ENCODE measurements around the gene ABCC2. TPM values are rescaled to one million over a fixed set of nuclear protein-coding genes. Genes with fewer than 3 reads are reported as not detected.
"Not testable (repeated sequence)": the region's sequence is repeated elsewhere in the genome, so short reads cannot be mapped to it uniquely, and the experiment has no call there.

The ABCC2 gene
- 10 to 100 TPM in 2 of 4 donors, 1 to 10 TPM in 2; 4.9 to 13.0 (median 10.5) TPM for polyA plus RNA-seq (ENCODE audit: insufficient read length in 4 of 4)

DNA sequence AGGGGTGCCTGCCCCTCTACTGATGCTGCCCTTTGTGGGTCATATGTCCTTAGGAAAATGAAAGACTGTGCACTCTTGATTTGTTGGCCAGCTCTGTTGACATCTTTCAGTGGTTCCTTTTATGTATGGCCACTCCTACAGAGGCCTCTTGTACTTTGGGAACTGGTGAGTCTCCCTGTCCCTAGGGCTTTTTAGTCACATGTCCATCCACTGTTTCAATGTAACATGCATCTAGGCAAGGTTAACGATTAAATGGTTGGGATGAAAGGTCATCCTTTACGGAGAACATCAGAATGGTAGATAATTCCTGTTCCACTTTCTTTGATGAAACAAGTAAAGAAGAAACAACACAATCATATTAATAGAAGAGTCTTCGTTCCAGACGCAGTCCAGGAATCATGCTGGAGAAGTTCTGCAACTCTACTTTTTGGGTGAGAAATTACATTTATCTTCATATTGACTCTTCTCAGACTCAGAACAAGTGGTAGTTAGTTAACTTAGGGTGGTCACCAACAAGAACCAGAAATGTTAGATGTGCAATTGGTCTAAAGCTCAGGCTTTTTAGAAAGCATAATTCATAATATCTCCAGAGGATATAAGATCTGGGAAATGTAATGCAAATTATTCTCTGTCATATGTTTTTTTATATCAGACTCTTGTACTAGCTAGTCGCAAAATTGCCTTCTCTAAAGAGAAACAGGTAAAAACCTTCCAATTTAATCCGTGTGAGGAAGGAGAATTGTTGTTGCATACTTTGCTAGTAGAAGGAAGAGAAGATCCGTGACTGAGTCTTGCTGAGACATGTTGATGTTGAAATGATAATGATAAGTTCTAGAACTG lies at the start of gene ABCC2:
Gene ABCC2, plus strand, starts transcription at position 194 of the 840 bp plus-strand sequence. Its CDS starts 205 bp downstream, at position 399.
- DNase-seq (ENCODE audit: low read depth in 4 of 4, low spot score in 2 of 4) = no peak

DNA sequence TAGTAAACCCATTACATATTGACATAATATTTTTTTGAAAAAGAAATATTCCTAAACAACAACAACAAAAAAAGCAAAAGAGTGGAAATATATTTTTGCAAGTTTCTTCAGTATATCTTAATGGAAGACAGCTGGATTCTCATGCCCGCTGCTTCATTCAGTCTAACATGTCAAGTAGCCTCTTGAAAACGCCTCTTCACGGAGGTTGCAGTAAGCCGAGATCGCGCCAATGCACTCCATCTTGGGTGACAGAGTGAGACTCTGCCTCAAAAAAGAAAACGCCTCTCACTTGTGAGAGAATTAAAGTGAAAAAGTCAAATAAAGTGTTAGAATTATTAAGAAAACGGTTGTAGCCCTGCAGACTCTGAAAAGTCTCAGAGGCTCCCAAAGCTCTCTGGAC lies 49.1 kb upstream of the ABCC2 start:
- DNase-seq (ENCODE audit: low read depth in 4 of 4, low spot score in 2 of 4) = no peak

DNA sequence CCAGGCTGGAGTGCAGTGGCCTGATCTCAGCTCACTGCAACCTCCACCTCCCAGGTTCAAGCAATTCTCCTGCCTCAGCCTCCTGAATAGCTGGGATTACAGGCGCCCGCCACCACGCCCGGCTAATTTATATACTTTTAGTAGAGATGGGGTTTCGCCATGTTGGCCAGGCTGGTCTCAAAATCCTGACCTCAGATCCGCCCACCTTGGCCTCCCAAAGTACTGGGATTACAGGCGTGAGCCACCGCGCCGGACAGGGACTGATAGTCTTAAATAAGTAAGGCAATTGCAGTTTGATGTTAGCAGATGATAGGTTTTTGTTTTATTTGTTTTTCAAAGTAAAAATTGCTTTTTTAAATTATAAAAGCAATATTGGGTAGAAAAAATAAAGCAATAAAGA lies 48.3 kb upstream of the ABCC2 start:
- not testable (repeated sequence) for DNase-seq (ENCODE audit: low read depth in 4 of 4, low spot score in 2 of 4)

DNA sequence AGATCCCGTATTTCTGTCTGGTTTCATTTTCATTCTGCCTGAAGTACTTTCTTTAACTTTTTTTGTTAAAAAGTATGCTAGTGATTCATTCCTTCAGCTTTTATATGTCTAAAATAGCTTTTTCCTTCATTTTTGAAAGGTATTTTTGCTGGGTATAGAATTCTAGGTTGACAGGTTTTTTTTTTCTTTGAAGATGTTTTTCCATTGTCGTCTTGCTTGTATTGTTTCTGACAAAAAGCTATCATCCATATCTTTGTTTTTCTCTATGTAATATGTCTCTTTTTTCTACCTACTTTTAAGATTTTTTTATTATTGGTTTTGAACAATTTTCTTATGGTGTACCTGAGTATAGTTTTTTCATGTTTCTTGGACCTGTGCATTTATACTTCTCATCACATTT lies 42.2 kb upstream of the ABCC2 start:
- no peak for DNase-seq (ENCODE audit: low read depth in 4 of 4, low spot score in 2 of 4)

DNA sequence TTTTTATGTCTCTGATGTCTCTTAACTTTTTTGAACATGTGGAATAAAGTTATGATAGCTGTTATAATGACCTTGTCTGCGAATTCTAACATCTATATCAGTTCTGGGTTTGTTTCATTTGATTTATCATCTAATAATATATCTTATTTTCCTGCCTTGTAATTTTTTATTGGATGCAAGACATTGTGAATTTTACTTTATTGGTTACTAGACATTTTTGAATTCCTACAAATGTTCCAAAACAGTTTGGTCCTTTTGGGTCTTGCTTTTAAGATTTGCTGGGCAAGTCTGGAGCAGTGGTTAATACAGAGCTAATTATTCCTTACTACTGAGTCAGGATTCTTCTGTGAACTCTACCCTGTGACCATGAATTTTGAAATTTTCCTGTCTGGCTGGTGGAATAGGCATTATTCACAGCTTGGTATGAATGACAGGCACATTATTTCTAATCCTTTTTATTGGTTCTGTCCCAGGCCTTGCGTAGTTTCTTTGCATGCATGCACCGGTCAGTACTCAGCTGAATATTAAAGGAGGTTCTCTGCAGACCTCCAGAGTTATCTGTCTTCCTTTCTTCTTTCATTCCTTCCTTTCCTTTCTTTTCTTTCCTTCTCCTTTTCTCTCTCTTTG lies 41.4 kb upstream of the ABCC2 start:
- DNase-seq (ENCODE audit: low read depth in 4 of 4, low spot score in 2 of 4) = no peak

DNA sequence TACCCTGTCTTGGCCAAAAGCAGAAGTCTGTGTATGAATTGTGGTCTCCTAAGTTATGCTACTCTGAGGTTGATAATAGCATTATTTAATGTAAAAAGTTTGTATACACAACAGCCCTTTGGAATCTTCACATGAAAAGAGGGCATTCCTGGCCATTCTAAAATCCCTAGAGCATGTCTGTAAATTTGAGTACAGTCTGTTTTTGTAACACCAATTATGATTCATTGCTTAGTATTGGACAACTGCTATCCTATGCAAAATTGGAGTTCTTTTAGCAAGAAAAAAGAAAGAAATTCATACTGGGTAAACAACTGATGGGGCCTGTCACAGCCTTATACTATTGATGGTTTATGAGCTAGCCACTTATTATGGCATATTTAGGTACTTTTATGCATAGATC lies 40.2 kb upstream of the ABCC2 start:
- no peak for DNase-seq (ENCODE audit: low read depth in 4 of 4, low spot score in 2 of 4)

DNA sequence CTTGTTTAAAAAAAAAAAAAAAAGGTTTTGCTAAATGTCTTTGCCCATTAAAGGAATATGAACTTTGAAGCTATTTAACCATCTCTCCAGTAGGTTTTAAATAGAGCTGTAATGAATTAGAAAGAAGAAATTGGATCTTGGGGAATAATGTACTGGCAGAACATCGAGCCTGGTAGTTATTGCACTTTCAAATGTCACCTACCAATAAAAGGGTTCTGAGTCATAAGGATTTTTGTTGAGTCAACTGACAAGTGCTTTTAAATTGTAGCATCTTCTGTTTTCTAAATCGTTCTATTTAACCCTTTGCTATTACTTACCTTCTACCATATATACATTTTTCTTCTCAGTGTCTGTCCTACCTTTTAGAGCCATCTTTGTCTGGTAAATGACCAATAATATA lies 39.7 kb upstream of the ABCC2 start:
- no peak for DNase-seq (ENCODE audit: low read depth in 4 of 4, low spot score in 2 of 4)

DNA sequence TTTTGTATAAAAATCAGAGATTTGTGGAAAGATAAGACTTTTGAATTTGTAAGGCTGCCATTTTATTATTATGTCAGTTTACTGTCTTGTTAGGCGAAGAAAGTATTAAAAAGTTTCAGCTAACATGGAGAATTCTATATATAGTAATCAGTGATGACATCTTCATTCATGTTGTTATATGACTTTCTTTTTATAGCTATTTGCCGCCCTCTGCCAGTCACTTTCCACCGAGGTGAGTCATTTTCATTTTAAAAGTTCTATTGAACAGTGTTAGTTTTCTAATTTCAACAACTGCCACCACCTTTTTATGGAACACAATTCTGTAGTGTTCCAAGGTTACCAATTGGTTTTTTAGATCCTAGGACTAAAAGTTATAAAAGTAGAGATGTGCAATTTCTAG lies 38.6 kb upstream of the ABCC2 start:
- no peak for DNase-seq (ENCODE audit: low read depth in 4 of 4, low spot score in 2 of 4)

DNA sequence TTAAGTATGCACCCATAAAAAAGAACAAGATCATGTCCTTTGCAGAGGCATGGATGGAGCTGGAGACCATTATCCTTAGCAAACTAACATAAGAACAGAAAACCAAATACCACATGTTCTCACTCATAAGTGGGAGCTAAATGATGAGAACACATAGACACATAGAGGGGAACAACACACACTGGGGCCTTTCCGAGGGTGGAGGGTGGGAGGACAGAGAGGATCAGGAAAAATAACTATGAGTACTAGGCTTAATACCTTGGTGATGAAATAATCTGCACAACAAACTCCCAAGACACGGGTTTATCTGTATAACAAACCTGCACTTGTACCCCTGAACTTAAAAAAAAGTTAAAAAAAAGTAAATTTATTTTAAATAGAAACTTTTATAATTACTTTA lies 36.3 kb upstream of the ABCC2 start:
- not testable (repeated sequence) for DNase-seq (ENCODE audit: low read depth in 4 of 4, low spot score in 2 of 4)

DNA sequence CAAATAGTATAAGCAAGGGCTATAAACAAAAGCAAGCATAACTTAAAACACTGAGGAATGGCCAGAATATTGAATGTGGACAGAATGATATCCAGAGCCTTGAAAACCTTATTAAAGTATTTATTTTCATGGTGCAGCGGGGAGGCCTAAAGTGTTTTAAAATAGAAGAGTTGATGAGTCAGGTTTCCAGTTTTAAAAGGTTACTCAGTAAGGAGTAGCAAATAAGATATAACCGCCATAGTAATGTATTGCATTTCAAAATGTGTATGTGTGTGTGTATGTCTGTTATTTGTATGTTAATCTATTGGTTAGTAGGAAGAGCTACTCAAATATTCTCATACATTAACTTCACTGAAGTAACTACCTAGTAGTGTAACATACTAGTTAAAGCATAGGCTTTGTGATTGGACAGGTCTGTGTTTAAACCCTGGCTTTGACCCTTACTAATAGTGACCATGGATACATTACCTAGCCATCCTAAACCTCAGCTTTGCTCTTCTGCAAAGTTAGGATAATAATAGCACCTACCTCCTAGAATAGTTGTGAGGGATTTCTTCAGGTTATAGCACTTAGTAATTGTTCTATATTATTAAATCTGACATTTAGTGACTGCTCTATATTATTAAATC lies 33.5 kb upstream of the ABCC2 start:
- DNase-seq (ENCODE audit: low read depth in 4 of 4, low spot score in 2 of 4) = no peak

DNA sequence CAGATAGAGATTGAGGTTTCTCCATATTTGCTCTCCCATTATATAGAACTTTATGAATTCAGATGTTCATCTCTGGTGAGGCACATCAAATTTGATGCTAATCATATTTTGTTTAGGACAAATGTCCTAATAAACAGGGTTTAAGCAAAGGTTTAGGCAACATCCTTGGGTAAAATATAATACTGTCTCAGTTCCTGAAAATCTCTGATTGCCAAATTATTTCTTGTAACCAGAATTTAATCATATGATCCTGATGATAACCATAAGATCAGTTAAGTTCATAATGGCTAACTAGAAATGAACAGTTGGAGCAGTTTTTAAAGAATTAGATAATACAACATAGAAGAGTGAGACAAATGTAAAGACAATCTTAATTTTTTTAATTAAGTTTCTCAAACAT lies 31.8 kb upstream of the ABCC2 start:
- DNase-seq (ENCODE audit: low read depth in 4 of 4, low spot score in 2 of 4) = no peak

DNA sequence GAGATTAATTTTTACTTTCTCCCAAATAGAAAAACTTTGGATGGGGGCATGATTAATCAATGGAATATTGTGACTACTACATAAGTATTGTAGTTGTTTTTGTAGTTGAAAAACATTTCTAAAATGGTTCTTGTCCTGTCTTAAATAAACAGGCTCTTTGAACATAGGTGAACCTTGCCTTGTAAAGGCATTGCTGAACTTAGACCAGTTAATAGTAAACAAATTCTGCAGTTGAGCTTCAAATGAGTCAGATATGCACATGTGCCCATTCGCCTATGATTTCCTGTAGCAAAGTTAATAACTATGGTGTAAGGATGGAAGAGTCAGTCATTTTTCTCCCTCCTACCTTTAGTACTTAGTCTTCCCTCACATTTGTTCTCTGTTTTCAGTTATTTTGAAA lies 27.8 kb upstream of the ABCC2 start:
- no peak for DNase-seq (ENCODE audit: low read depth in 4 of 4, low spot score in 2 of 4)

DNA sequence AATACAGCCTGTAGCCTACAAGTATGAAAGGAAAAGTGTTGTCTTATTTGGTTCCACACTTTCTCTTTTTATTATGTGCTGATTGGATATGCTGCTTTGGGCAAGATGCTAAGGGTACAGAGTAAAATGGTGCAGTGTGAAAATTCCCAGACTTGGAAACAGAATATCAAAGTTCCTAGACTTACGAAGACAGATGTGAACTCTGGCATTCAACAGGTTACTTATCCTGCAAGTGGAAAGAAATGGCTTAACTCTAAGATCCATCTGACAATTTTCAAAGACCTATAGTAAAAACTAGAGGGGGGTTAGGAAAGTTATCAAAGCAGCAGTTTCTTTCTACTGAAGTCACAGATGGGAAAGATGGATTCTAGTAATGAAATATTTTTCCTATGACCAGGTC lies 26.3 kb upstream of the ABCC2 start:
- no peak for DNase-seq (ENCODE audit: low read depth in 4 of 4, low spot score in 2 of 4)

DNA sequence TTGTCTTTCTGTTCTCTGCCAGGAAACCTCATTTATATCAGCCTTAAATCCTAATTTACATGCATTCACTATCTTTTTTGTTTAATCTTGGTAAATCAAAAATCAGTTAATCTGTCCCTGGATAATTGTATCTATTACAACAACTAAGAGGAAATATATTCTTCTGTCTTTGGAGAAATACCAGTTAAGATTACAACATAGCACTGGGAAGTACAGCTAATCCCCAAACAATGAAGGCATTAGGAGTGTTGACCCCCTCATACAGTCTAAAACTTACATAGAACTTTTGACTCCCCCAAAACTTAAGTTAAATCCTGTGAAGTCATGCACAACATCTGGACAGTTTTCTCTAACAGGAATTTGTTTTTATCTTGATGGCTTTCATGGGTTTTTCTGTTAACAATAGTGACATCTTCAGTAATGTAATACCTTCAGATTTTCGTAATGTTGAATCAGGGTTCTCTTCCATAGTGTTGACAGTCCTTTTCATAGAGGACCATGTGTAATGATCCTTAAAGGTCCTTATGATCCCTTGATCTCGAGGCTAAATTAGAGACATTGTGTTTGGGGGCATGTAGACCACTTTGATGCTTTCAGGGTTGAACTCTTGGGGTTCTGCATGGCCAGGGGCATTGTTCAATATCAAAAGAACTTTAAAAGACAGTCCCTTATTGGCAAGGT lies 24.1 kb upstream of the ABCC2 start:
- no peak for DNase-seq (ENCODE audit: low read depth in 4 of 4, low spot score in 2 of 4)

DNA sequence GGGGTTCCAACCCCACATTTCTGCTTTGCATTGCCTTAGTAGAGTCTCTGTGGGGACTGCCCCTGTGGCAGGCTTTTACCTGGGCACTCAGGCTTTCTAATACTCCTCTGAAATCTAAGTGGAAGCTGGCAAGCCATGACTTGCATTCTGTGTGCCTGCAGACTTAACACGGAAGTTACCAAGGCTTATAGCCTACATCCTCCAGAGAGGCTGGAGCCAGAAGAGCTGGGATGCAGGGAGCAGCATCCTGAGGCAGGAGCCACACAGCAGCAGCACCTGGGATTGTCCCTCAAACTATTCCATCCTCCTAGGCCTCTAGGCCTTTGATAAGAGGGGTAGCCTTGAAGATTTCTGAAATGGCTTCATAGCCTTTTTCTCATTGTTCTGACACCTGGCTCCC lies 22.1 kb upstream of the ABCC2 start:
- DNase-seq (ENCODE audit: low read depth in 4 of 4, low spot score in 2 of 4) = no peak

DNA sequence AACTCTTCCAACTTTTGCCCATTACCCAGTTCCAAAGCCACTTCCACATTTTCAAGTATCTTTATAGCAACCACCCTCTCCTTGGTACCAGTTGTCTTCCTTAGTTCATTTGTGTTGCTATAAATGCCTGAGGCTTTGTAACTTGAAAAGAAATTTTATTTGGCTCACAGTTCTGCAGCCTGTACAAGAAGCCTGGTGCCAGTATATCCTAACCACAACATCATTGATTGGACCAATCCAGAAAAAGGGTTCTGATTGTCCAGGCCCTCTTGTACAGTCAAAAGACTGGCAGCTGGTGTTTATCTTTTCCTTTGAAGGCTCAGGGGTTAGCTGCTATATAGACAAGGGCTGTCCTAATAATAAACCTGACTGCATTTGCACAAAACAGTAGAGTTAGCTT lies 21.1 kb upstream of the ABCC2 start:
- no peak for DNase-seq (ENCODE audit: low read depth in 4 of 4, low spot score in 2 of 4)

DNA sequence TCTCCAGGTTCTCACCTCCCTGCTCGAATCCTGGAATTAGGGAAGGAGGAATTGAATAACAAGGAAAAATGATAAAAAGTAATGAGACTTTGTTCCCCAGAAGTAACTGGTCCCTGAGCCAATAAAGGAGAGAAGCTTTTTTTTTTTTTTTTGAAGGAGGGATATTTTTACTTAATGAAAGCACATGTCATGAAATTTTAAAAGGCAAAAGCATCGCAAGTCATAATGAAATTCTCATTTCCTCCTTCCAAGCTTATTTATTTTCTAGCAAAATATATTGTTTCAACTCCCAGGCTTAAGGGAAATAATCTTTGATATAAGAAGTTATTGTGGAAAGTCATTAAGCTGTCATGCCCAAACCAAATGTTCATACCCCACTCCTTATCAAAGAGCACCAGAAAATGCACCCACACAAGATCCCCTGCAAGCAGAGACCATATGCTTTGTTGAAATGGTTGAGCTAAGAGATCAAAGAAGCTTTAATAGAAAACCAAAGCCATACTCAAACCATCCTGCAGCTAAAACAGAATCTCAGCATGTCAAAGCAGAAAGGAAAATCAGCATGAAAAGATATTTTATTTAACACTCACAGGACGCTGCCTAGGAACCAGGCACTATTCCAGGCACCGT lies 16.7 kb upstream of the ABCC2 start:
- no peak for DNase-seq (ENCODE audit: low read depth in 4 of 4, low spot score in 2 of 4)

DNA sequence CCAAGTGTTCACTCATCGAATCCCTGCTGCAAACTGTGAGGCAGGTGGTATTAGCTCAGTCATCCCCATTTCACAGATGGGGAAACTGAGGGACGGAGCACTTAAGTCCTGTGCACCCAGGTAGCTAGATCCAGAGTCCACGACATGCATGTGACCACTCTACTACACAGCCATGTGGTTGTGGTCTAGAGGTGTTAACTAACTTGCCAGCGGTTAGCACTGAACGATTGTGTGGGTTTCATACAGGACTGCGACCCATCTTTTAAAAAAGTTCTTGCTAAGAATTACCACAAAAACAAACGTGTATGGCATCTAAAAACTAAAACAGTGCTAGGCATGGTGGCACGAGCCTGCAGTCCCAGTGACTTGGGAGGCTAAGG lies 16.1 kb upstream of the ABCC2 start:
- DNase-seq (ENCODE audit: low read depth in 4 of 4, low spot score in 2 of 4) = no peak

DNA sequence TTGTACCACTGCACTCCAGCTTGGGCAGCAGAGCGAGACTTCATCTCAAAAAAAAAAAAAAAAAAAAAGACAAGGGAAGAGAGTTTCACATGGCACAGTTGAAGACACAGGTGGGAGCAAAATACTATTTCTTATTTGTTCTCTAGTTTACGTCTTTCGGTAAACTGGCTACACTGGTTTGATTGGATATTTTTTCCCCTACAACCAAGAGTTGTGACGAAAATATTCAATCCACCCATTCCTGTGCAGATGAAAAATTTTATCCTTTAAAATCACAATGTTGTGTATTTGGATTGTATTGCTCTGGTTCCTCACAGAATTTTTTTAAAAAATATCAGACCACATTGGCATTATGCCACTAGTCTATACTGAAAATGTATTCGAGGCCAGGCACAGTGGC lies 14.5 kb upstream of the ABCC2 start:
- DNase-seq (ENCODE audit: low read depth in 4 of 4, low spot score in 2 of 4) = no peak

DNA sequence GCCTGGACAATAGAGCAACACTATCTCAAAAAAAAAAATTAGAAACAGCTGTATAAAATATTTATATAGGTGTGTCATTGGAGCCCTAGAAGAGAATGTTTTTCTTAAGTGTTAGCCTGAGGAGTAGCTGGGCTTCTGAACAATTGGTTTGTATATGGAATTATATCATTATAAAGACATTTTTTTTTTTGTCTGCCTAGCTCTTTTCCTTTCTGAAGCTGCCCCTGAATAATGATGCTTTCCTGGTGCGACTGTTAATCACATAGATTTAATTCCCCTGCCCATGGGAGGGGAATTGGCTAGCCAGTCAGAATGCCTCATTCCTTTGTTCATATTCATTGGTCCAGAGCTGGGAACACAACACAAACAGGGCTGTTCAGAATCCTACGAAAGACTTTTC lies 13.9 kb upstream of the ABCC2 start:
- no peak for DNase-seq (ENCODE audit: low read depth in 4 of 4, low spot score in 2 of 4)

DNA sequence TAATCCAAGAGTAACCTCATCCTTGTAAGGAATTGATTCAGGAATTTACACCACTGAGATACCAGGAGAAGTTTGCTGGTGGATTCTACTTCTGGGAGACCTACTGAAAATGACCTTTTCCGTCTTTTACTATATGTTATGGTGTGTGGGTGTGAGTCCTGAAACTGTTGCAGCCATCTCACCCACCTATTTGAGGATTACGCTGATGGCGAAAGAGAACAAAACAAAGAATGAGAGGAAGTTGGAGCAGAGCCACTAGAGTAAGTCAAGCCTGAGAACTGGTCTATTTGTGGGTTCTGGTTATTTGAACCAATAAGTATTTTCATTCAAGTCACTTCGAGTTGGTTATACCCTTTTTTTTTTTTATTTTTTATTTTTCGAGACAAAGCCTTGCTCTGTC lies 12.7 kb upstream of the ABCC2 start:
- no peak for DNase-seq (ENCODE audit: low read depth in 4 of 4, low spot score in 2 of 4)

Data from left renal cortex interstitium (tissue), 4 donors.